ENCODE measurements around the gene PNPLA6. TPM values are rescaled to one million over a fixed set of nuclear protein-coding genes. Genes with fewer than 3 reads are reported as not detected.

The PNPLA6 gene
- total and polyA plus RNA-seq, 2 of the 13 experiments (the other 11 are each of a cell fraction or from before 2014, with no cell fraction given) = 24.9 to 28.2 TPM

- TF ChIP-seq ZNF687 (CRISPR knock-in tag; IDR thresholded peaks at IDR 0.05) = peak; percentile 15; the same call in 1 of the 2 replicates
- no peak for TF ChIP-seq ZBTB14 (CRISPR knock-in tag; IDR thresholded peaks at IDR 0.05)
- no peak for TF ChIP-seq ZNF709 (CRISPR knock-in tag; IDR thresholded peaks at IDR 0.05)
- no peak for TF ChIP-seq GATA4 (IDR thresholded peaks at IDR 0.05; ENCODE audit: borderline replicate concordance, low read depth)
- no peak for TF ChIP-seq CCDC6 (CRISPR knock-in tag; IDR thresholded peaks at IDR 0.05)
Measured at GRCh38 chr19:7516333-7516732, 19.2 kb upstream of the PNPLA6 start (continued).

- no peaks in the 10 kb centered on the region for H3K79me2 ChIP-seq (ENCODE audit: insufficient read depth, low read length)
- FAIRE-seq (no peak), DNase-seq (ENCODE audit: low spot score) (no peak), ATAC-seq (0 out of 3 replicates have a peak, but pooled peaks have one; percentile 12)
- H3K9ac ChIP-seq (ENCODE audit: insufficient read depth, low read depth, low read length) = peak overlapping the region; percentile 85
- 80% methylated on average over 2 of the region's 4 CpGs for WGBS (ENCODE audit: low lambda C conversion rate)
- no peaks in the 10 kb centered on the region for H3K27me3 ChIP-seq (ENCODE audit: control insufficient read depth in 1 of 2, insufficient read depth in 2 of 2, low read length in 2 of 2)
- intact Hi-C loops (cut with micrococcal nuclease; ENCODE audit: unreplicated experiment) = no loop called here
- H2AFZ ChIP-seq (ENCODE audit: low read length) = no peak overlapping the region
- ChIA-PET POLR2A (interaction anchor here (1.0 to 1.9 kb wide), 3 partner anchors 10 to 118 kb away, joined by 3 to 7 read pairs (median 4); partner anchors contain the start of gene PNPLA6), CTCF (ENCODE audit: low intra/inter-chr PET ratio, low total read pairs) (no interaction called here)
- H3K4me2 ChIP-seq (ENCODE audit: low read depth, low read length) = peak overlapping the region; percentile 85
- H3K4me3 ChIP-seq (replicated peaks in 1 of 3; ENCODE audit: insufficient read depth in 1 of 3, low read depth in 2 of 3, low read length in 3 of 3) = peak overlapping the region; percentile 62 to 75 (median 65)
- H4K20me1 ChIP-seq (ENCODE audit: insufficient read depth, low read length) = no peaks in the 10 kb centered on the region
- BruUV-seq (replicated peaks) = no TSS peak
- H3K9me3 ChIP-seq (ENCODE audit: low read length) = no peaks in the 10 kb centered on the region
- peaks cover 22% of the 10 kb centered on the region for H3K4me1 ChIP-seq (ENCODE audit: insufficient read depth, low read length)
- H3K27ac ChIP-seq (ENCODE audit: extremely low read length, insufficient read depth, low read length) = peak overlapping the region; percentile 41
- in situ Hi-C loops (cut with HindIII; ENCODE audit: extremely low pct_ligation_motif_present, low pct_unique_long_range_greater_than_20kb) = no loop called here
- H3K36me3 ChIP-seq (replicated peaks in 1 of 2; ENCODE audit: control insufficient read depth in 1 of 2, insufficient read depth in 2 of 2, low read length in 2 of 2) = no peaks in the 10 kb centered on the region
- no peak for TF ChIP-seq CREBL2 (CRISPR knock-in tag; IDR thresholded peaks at IDR 0.05; ENCODE audit: borderline replicate concordance)
- no peak for TF ChIP-seq HOXD1 (CRISPR knock-in tag; IDR thresholded peaks at IDR 0.05)
- no peak for TF ChIP-seq ZFP1 (CRISPR knock-in tag; IDR thresholded peaks at IDR 0.05)
- TF ChIP-seq ZNF329 (CRISPR knock-in tag; IDR thresholded peaks at IDR 0.05; ENCODE audit: low read depth) = no peak
- TF ChIP-seq LBX2 (CRISPR knock-in tag; IDR thresholded peaks at IDR 0.05; ENCODE audit: borderline replicate concordance) = no peak
- TF ChIP-seq ZNF569 (CRISPR knock-in tag; IDR thresholded peaks at IDR 0.05; ENCODE audit: borderline replicate concordance) = no peak
- no peak for TF ChIP-seq ZNF770 (CRISPR knock-in tag; IDR thresholded peaks at IDR 0.05)
- TF ChIP-seq ARNT2 (CRISPR knock-in tag; IDR thresholded peaks at IDR 0.05; ENCODE audit: low read depth) = no peak
- no peak for TF ChIP-seq TFDP2 (CRISPR knock-in tag; IDR thresholded peaks at IDR 0.05)
Measured at GRCh38 chr19:7516878-7517277, 18.6 kb upstream of the PNPLA6 start.

Data from HepG2 (cell line).